ENCODE measurements around the gene KLK3.

The KLK3 gene

DNA sequence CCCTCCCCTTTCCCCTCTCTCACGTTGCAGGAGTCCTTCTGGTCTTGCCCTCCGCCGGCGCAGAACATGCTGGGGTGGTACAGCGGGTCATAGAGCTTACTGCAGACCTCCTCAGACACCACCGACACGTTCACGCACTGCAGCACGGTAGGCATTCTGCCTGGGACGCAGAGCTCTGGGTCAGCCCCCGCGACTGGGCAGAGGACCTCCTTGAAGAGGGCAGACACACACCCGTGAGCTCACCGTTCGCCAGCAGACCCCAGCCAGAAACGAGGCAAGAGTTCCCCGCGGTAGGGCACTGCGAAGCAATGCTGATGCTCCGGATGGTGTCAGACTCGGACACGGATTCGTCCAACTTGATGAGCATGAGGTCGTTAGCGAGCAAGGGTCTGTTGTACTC lies 53.6 kb downstream of the KLK3 start:
- no peak for DNase-seq

DNA sequence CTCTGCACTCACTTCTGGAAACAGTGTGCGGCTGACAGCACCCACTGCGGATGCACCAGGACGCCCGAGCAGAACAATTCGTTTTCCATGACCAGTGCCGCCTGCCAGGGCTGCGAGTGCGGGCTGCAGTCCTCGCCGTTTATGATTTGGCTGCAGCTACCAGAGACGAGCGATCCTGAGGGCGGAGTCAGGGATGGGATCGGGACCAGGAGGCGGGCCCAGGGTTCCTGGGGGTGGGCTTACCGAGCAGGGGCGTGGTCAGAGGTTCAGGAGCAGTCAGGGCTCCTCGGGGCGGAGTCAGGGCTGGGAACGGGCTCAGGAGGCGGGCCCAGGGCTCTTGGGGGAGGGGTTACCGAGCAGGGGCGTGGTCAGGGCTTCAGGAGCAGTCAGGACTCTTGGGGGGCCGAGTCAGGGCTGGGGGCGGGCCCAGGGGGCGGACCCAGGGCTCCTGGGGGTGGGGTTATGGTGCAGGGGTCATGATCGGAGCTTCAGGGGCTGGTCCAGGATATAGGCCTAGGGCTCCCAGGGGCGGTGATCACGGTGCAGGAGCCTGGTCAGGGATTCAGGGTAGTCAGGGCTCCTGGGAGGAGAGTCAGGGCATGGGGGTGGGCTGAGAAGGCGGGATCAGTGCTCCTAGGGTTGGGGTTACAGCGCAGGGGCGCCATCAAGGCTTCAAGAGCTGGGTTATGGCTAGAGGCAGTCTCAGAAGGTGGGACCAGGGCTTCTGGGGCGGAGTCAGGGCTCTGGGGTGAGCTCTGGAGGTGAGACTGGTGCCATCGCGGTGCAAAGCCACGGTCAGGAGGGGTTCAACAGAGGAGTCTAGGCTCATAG lies 54.7 kb downstream of the KLK3 start:
- DNase-seq: no peak
